22Rv1 (cell line): ENCODE results near the gene C3orf20.

Experiments
- ZFX ChIP-seq: fragments of 450-650 bp; IDR thresholded peaks from 2 replicates; pipeline ENCODE4 v1.6.1; 2017; ENCODE audit warnings: antibody characterized with exemption, borderline replicate concordance
- TF ChIP-seq, protein P1 (sequence below): fragments of 450-650 bp; IDR thresholded peaks from 2 replicates; pipeline ENCODE4 v1.5.1; 2017; ENCODE audit warnings: mild to moderate bottlenecking

DNA sequence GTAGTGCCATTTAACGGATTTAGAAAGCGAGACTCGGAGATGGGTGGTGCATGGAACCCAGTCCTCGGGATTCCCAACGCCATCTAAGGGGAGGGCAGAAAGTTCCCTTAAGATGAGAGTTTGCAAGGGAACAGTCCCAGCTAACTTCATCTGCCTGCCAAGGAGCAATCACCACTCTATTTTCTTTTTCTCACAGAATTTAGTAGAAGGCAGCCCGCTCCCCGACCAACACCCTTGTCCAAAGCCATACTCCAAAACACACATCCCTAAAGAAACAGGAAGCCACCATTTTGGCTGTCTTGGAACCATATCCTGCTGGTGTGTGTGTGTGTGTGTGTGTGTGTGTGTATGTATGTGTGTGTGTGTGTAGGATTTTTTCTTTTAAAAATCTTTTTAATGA is 136.7 kb downstream of the C3orf20 start:
- TF ChIP-seq, protein P1, sequence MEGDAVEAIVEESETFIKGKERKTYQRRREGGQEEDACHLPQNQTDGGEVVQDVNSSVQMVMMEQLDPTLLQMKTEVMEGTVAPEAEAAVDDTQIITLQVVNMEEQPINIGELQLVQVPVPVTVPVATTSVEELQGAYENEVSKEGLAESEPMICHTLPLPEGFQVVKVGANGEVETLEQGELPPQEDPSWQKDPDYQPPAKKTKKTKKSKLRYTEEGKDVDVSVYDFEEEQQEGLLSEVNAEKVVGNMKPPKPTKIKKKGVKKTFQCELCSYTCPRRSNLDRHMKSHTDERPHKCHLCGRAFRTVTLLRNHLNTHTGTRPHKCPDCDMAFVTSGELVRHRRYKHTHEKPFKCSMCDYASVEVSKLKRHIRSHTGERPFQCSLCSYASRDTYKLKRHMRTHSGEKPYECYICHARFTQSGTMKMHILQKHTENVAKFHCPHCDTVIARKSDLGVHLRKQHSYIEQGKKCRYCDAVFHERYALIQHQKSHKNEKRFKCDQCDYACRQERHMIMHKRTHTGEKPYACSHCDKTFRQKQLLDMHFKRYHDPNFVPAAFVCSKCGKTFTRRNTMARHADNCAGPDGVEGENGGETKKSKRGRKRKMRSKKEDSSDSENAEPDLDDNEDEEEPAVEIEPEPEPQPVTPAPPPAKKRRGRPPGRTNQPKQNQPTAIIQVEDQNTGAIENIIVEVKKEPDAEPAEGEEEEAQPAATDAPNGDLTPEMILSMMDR, result no peak
- no peak for TF ChIP-seq ZFX
